HepG2 (cell line): Measurements from ENCODE around the gene BAG5. TPM values are rescaled to one million over a fixed set of nuclear protein-coding genes. Genes with fewer than 3 reads are reported as not detected.

Experiments used
- AGO1 ChIP-seq: fragments of 200-400 bp; formaldehyde crosslinking; IDR thresholded peaks from 2 replicates; pipeline ENCODE4 v1.6.1; 2017; ENCODE audit warnings: mild to moderate bottlenecking, low read depth, low read length, moderate library complexity; ENCODE audit not compliant: poor library complexity, severe bottlenecking
- HNRNPK ChIP-seq: fragments of 200-400 bp; formaldehyde crosslinking; IDR thresholded peaks from 2 replicates; pipeline ENCODE4 v1.6.1; 2018; ENCODE audit warnings: low read length, low read depth, moderate library complexity, mild to moderate bottlenecking; ENCODE audit not compliant: poor library complexity, severe bottlenecking
- IRF2 ChIP-seq: IDR thresholded peaks from 2 replicates; pipeline ENCODE4 v1.6.1; 2018; ENCODE audit warnings: missing genetic modification reagents, missing compliant biosample characterization
- KLF15 ChIP-seq: sonication (generic); formaldehyde crosslinking; IDR thresholded peaks from 2 replicates; pipeline ENCODE4 v1.8.1; 2023; ENCODE audit warnings: borderline replicate concordance, mild to moderate bottlenecking, inconsistent platforms, missing genetic modification reagents, mixed read lengths
- RORA ChIP-seq: sonication (generic); formaldehyde crosslinking; IDR thresholded peaks from 2 replicates; pipeline ENCODE4 v1.5.0; 2020; ENCODE audit warnings: mild to moderate bottlenecking, missing genetic modification reagents, moderate library complexity
- ZNF564 ChIP-seq: sonication (generic); formaldehyde crosslinking; IDR thresholded peaks from 2 replicates; pipeline ENCODE4 v1.8.1; 2023; ENCODE audit warnings: mild to moderate bottlenecking, missing genetic modification reagents
- ZNF678 ChIP-seq: sonication (generic); formaldehyde crosslinking; IDR thresholded peaks from 2 replicates; pipeline ENCODE4 v1.4.0; 2020; ENCODE audit warnings: mild to moderate bottlenecking, missing genetic modification reagents
- polyA plus RNA-seq, 8 experiments: library from polyadenylated mRNA; depleted of rRNA in 3 of 8; stranded (reverse) in 7 of 8; unstranded in 1 of 8; fragments of >200 nt; fragmentation: Illumina TruSeq in 4 of 8; extraction: Trizol in 4 of 8; gene quantifications; 2 replicates each; pipeline versions ENCODE4 v1.2.1 to v1.2.3, GENCODE V29; 2011 to 2016; ENCODE audit warnings: low read depth in 4 of 8, missing spikeins in 1 of 8, mixed read lengths in 1 of 8; ENCODE audit not compliant: insufficient read depth in 1 of 8
- total RNA-seq, 5 experiments: library from RNA; depleted of rRNA; stranded (reverse); fragments of >200 nt; fragmentation: Illumina TruSeq; extraction: Trizol; gene quantifications; 2 replicates each; pipeline ENCODE4 v1.2.3, GENCODE V29; 2016; ENCODE audit warnings: low read depth in 1 of 5
- TF ChIP-seq, protein P1 (sequence below), 2 experiments: sonication (generic) in 1 of 2; formaldehyde crosslinking in 1 of 2; IDR thresholded peaks; 2 replicates each; pipeline versions ENCODE4 v1.4.0 to v1.6.1; 2018 to 2020; ENCODE audit warnings: missing genetic modification reagents in 2 of 2, borderline replicate concordance in 1 of 2, low read depth in 1 of 2, mild to moderate bottlenecking in 1 of 2, missing biosample characterization in 1 of 2
- TF ChIP-seq, protein P2 (sequence below): sonication (generic); formaldehyde crosslinking; IDR thresholded peaks from 2 replicates; pipeline ENCODE4 v1.4.0; 2020; ENCODE audit warnings: mild to moderate bottlenecking, missing genetic modification reagents
- TF ChIP-seq, protein P3 (sequence below): sonication (generic); formaldehyde crosslinking; IDR thresholded peaks from 2 replicates; pipeline ENCODE4 v1.5.1; 2020; ENCODE audit warnings: mild to moderate bottlenecking, missing genetic modification reagents
- TF ChIP-seq, protein P4 (sequence below), 2 experiments: sonication (generic) in 1 of 2; formaldehyde crosslinking in 1 of 2; IDR thresholded peaks; 2 replicates each; pipeline versions ENCODE4 v1.5.1 to v1.6.1; 2011 to 2020; ENCODE audit warnings: borderline replicate concordance in 1 of 2, low read depth in 1 of 2, low read length in 1 of 2, mild to moderate bottlenecking in 1 of 2, missing genetic modification reagents in 1 of 2, moderate library complexity in 1 of 2

The BAG5 gene
- total and polyA plus RNA-seq, 2 of the 13 experiments (the other 11 are each of a cell fraction or from before 2014, with no cell fraction given) = 3.5 to 21.0 TPM

DNA sequence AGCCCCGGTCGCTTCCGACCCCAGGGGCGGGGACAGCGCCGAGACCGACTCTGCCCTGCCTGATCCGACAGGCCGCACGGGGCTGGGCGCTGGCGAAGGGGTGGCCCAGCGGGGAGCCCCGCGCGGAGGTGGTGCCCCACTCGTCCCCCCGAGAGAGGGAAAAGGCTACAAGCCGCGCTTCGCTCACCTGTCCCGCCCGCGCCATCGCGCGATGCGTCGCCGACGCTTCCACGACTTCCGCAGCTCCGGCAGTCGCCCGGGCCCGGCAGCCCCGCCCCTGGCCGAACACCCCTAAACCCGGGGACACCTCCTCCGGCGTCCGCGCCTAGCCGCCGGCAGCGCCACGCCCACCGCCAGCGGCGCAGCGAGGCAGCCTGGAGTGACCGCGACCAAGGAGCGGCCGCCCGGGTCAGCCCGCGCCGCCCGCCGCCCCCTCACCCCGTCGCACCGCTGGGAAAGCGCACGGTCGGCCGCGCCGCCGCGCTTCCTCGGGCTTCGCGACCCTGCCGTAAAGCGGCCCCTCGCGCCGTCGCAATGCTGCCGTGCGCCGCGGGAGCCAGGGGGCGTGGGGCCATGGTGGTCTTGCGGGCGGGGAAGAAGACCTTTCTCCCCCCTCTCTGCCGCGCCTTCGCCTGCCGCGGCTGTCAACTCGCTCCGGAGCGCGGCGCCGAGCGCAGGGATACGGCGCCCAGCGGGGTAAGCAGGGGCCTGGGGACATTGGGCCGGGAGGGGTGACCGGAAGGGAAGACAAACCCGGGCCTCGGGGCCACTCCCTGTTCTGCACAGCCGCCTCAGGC, at the start of gene BAG5, which contains the start of gene COA8 (continued):
- TF ChIP-seq, protein P1, sequence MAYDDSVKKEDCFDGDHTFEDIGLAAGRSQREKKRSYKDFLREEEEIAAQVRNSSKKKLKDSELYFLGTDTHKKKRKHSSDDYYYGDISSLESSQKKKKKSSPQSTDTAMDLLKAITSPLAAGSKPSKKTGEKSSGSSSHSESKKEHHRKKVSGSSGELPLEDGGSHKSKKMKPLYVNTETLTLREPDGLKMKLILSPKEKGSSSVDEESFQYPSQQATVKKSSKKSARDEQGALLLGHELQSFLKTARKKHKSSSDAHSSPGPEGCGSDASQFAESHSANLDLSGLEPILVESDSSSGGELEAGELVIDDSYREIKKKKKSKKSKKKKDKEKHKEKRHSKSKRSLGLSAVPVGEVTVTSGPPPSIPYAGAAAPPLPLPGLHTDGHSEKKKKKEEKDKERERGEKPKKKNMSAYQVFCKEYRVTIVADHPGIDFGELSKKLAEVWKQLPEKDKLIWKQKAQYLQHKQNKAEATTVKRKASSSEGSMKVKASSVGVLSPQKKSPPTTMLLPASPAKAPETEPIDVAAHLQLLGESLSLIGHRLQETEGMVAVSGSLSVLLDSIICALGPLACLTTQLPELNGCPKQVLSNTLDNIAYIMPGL (CRISPR knock-in tag; IDR thresholded peaks at IDR 0.05; ENCODE audit: borderline replicate concordance in 1 of 2, low read depth in 1 of 2) = peak; percentile 16 to 71; a peak in 3 of 4 replicates
- peak; percentile 54 for TF ChIP-seq HNRNPK
- no peak for TF ChIP-seq AGO1
- TF ChIP-seq RORA (CRISPR knock-in tag) = no peak
- 0 out of 2 replicates have a peak, but pooled peaks have one; percentile 54 for TF ChIP-seq ZNF564
- TF ChIP-seq, protein P2, sequence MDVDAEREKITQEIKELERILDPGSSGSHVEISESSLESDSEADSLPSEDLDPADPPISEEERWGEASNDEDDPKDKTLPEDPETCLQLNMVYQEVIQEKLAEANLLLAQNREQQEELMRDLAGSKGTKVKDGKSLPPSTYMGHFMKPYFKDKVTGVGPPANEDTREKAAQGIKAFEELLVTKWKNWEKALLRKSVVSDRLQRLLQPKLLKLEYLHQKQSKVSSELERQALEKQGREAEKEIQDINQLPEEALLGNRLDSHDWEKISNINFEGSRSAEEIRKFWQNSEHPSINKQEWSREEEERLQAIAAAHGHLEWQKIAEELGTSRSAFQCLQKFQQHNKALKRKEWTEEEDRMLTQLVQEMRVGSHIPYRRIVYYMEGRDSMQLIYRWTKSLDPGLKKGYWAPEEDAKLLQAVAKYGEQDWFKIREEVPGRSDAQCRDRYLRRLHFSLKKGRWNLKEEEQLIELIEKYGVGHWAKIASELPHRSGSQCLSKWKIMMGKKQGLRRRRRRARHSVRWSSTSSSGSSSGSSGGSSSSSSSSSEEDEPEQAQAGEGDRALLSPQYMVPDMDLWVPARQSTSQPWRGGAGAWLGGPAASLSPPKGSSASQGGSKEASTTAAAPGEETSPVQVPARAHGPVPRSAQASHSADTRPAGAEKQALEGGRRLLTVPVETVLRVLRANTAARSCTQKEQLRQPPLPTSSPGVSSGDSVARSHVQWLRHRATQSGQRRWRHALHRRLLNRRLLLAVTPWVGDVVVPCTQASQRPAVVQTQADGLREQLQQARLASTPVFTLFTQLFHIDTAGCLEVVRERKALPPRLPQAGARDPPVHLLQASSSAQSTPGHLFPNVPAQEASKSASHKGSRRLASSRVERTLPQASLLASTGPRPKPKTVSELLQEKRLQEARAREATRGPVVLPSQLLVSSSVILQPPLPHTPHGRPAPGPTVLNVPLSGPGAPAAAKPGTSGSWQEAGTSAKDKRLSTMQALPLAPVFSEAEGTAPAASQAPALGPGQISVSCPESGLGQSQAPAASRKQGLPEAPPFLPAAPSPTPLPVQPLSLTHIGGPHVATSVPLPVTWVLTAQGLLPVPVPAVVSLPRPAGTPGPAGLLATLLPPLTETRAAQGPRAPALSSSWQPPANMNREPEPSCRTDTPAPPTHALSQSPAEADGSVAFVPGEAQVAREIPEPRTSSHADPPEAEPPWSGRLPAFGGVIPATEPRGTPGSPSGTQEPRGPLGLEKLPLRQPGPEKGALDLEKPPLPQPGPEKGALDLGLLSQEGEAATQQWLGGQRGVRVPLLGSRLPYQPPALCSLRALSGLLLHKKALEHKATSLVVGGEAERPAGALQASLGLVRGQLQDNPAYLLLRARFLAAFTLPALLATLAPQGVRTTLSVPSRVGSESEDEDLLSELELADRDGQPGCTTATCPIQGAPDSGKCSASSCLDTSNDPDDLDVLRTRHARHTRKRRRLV (CRISPR knock-in tag) = no peak; the same call in 1 of the 2 replicates
- no peak for TF ChIP-seq KLF15 (CRISPR knock-in tag)
- TF ChIP-seq, protein P3, sequence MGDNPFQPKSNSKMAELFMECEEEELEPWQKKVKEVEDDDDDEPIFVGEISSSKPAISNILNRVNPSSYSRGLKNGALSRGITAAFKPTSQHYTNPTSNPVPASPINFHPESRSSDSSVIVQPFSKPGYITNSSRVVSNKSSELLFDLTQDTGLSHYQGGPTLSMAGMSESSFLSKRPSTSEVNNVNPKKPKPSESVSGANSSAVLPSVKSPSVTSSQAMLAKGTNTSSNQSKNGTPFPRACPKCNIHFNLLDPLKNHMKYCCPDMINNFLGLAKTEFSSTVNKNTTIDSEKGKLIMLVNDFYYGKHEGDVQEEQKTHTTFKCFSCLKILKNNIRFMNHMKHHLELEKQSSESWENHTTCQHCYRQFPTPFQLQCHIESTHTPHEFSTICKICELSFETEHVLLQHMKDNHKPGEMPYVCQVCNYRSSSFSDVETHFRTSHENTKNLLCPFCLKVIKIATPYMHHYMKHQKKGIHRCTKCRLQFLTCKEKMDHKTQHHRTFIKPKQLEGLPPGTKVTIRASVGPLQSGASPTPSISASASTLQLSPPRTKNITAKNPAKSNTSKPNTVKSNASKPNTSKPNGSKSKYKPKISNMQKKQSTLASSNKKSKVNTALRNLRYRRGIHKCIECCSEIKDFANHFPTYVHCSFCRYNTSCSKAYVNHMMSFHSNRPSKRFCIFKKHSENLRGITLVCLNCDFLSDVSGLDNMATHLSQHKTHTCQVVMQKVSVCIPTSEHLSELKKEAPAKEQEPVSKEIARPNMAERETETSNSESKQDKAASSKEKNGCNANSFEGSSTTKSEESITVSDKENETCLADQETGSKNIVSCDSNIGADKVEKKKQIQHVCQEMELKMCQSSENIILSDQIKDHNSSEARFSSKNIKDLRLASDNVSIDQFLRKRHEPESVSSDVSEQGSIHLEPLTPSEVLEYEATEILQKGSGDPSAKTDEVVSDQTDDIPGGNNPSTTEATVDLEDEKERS (CRISPR knock-in tag) = no peak
- TF ChIP-seq, protein P4, sequence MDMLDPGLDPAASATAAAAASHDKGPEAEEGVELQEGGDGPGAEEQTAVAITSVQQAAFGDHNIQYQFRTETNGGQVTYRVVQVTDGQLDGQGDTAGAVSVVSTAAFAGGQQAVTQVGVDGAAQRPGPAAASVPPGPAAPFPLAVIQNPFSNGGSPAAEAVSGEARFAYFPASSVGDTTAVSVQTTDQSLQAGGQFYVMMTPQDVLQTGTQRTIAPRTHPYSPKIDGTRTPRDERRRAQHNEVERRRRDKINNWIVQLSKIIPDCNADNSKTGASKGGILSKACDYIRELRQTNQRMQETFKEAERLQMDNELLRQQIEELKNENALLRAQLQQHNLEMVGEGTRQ (IDR thresholded peaks at IDR 0.05; ENCODE audit: low read depth, low read length) = no peak
- TF ChIP-seq, protein P4 (CRISPR knock-in tag; IDR thresholded peaks at IDR 0.05; ENCODE audit: borderline replicate concordance) = no peak
- 0 out of 2 replicates have a peak, but pooled peaks have one; percentile 31 for TF ChIP-seq IRF2 (CRISPR knock-in tag)
- no peak for TF ChIP-seq ZNF678
